Measurements from ENCODE around the gene PDE4B.

DNA sequence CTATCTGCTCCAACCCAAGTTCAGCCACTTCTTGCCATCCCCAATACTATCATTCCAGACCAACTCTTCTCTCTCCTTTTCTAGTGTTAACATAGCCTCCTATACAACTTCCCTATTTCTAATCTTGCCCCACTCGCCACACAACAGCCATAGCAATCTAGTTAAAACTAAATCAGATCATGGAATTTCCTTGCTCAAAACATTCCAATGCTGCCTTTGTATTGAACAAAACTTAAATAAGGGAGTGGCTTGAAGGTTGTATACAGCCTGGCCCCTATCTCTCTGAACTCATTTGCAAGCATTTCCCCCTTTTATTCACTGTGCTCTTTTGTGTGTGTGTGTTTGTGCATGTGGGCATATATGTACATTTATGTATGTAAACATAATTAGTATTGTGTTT, 623.2 kb downstream of the PDE4B start:
- no peak for TF ChIP-seq CTCF (conservative IDR thresholded peaks at IDR 0.05 in 1 of 2, IDR thresholded peaks at IDR 0.05 in 1 of 2; ENCODE audit: extremely low read depth in 1 of 2, insufficient read depth in 1 of 2, low read depth in 1 of 2, low read length in 2 of 2)
- TF ChIP-seq EZH2 (IDR thresholded peaks at IDR 0.05; ENCODE audit: borderline replicate concordance, low read length), result no peak
